Lung (tissue), 12 donors: ENCODE data around the gene RNGTT. TPM values are rescaled to one million over a fixed set of nuclear protein-coding genes. Genes with fewer than 3 reads are reported as not detected.

Experiments used
- ATAC-seq: fragments of 200-7000 bp; cut with Tn5 transposase; one replicate; pipeline ENCODE4 v1.9.1; 2020; ENCODE audit warnings: moderate number of reproducible peaks; ENCODE audit not compliant: insufficient read depth, low FRiP score
- DNase-seq, 3 donors: peaks; one replicate each; pipeline ENCODE4 v3.0.0-alpha.2; 2013 to 2017
- H3K27ac ChIP-seq, 2 donors: one replicate each; pipeline ENCODE4 v1.5.1; 2013; ENCODE audit warnings: mild to moderate bottlenecking in 2 of 2, moderate library complexity in 2 of 2, control low read depth in 1 of 2, inconsistent platforms in 1 of 2, low read depth in 1 of 2, low read length in 1 of 2
- H3K27me3 ChIP-seq, 3 donors: one replicate each; pipeline ENCODE4 v1.5.1; 2013; ENCODE audit warnings: low read length in 2 of 3; ENCODE audit not compliant: control insufficient read depth in 3 of 3, insufficient read depth in 3 of 3
- H3K36me3 ChIP-seq, 4 donors: one replicate each; pipeline ENCODE4 v1.5.1; 2013; ENCODE audit warnings: low read length in 4 of 4, mild to moderate bottlenecking in 1 of 4, moderate library complexity in 1 of 4; ENCODE audit not compliant: control insufficient read depth in 4 of 4, insufficient read depth in 4 of 4
- H3K4me1 ChIP-seq, 5 donors: one replicate each; pipeline ENCODE4 v1.5.1; 2013; ENCODE audit warnings: low read length in 5 of 5, mild to moderate bottlenecking in 2 of 5, moderate library complexity in 1 of 5; ENCODE audit not compliant: control insufficient read depth in 5 of 5, insufficient read depth in 5 of 5
- H3K4me3 ChIP-seq: one replicate; pipeline ENCODE4 v1.5.1; 2013; ENCODE audit warnings: mild to moderate bottlenecking, control low read depth, moderate library complexity
- H3K9ac ChIP-seq, 2 donors: one replicate each; pipeline ENCODE4 v1.5.1; 2013; ENCODE audit warnings: low read length in 2 of 2, control low read depth in 1 of 2; ENCODE audit not compliant: insufficient read depth in 1 of 2
- H3K9me3 ChIP-seq, 4 donors: one replicate each; pipeline ENCODE4 v1.5.1; 2013; ENCODE audit warnings: low read length in 3 of 4, mild to moderate bottlenecking in 1 of 4, moderate library complexity in 1 of 4; ENCODE audit not compliant: control insufficient read depth in 4 of 4, insufficient read depth in 3 of 4
- WGBS, 2 donors: extraction: QIAGEN DNeasy Blood & Tissue Kit; methylation state at CpG; one replicate each; pipeline ENCODE4 v1.1.7; 2013; 5-methylcytosine and 5-hydroxymethylcytosine counted together
- polyA plus RNA-seq, 2 donors: library from polyadenylated mRNA; stranded (reverse); fragments of 200-250 nt; gene quantifications; one replicate each; pipeline ENCODE4 v1.2.1, GENCODE V29; 2013
- total RNA-seq, 2 donors: library from RNA; depleted of rRNA in 1 of 2; stranded (reverse); fragments of >200 nt in 1 of 2; gene quantifications; one replicate each; pipeline ENCODE4 v1.2.1, GENCODE V29; 2014 to 2021
- TF ChIP-seq, protein P1 (sequence below): IDR thresholded peaks from 2 replicates; pipeline ENCODE4 v1.5.1; 2012; ENCODE audit warnings: mild to moderate bottlenecking; ENCODE audit errors: control extremely low read depth, extremely low read depth
- donor health status: control.
- donor health status: control.
- donor health status: Bipolar disorder and iron deficiency.
- donor health status: healthy.
- donor health status: DM: yes; HTN: yes; CAD: no.

The RNGTT gene
- total and polyA plus RNA-seq, 4 donors = 3.0 to 25.0 (median 9.2) TPM

DNA sequence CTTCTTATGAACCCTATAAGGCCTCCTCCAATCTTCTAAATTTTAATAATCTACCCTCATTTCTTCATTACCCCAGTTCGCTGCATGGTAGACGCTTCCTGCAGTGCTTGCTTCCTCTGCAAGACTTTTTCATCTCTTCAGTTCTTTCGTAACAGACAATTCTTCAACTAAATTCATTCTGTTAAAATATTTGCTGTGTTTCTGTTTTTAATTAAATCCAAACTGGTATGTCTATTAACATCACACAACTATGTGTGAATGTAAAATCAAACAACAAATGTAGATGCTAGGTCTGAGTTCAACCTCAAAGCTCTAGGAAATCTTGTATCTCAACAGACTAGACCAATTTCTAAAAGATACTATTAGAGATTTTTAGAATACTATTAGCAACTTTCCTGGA is 199.3 kb downstream of the RNGTT start:
- TF ChIP-seq, protein P1, sequence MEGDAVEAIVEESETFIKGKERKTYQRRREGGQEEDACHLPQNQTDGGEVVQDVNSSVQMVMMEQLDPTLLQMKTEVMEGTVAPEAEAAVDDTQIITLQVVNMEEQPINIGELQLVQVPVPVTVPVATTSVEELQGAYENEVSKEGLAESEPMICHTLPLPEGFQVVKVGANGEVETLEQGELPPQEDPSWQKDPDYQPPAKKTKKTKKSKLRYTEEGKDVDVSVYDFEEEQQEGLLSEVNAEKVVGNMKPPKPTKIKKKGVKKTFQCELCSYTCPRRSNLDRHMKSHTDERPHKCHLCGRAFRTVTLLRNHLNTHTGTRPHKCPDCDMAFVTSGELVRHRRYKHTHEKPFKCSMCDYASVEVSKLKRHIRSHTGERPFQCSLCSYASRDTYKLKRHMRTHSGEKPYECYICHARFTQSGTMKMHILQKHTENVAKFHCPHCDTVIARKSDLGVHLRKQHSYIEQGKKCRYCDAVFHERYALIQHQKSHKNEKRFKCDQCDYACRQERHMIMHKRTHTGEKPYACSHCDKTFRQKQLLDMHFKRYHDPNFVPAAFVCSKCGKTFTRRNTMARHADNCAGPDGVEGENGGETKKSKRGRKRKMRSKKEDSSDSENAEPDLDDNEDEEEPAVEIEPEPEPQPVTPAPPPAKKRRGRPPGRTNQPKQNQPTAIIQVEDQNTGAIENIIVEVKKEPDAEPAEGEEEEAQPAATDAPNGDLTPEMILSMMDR = no peak
- WGBS, 2 donors = 96 to 98% methylated on average over 3 of the region's 3 CpGs
- H3K9me3 ChIP-seq = no peaks in the 10 kb centered on the region
- DNase-seq (no peak), ATAC-seq (no peak)
- no peaks in the 10 kb centered on the region for H3K4me1 ChIP-seq
- H3K4me3 ChIP-seq = no peak overlapping the region
- H3K9ac ChIP-seq = no peak overlapping the region
- H3K36me3 ChIP-seq = peaks cover 0 to 2% (median under 1%) of the 10 kb centered on the region in 4 donors
- H3K27ac ChIP-seq = no peak overlapping the region
- H3K27me3 ChIP-seq = no peaks in the 10 kb centered on the region

DNA sequence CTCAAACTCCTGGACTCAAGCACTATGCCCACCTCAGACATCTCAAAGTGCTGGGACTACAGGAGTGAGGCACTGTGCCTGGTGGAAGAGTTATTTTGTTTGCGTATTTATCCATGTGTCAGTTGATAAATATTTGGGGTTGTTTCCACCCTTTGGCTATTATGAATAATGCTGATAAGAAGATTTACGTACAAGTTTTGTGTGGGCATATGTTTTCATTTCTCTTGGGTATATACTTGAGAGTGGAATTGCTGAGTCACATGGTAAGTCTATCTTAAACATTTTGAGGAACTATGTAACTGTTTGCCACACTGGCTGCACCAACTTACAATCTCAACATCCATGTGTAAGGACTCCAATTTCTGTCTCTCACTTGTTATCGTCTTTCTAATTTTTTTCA is 200.3 kb downstream of the RNGTT start:
- ATAC-seq (no peak), DNase-seq (no peak)

DNA sequence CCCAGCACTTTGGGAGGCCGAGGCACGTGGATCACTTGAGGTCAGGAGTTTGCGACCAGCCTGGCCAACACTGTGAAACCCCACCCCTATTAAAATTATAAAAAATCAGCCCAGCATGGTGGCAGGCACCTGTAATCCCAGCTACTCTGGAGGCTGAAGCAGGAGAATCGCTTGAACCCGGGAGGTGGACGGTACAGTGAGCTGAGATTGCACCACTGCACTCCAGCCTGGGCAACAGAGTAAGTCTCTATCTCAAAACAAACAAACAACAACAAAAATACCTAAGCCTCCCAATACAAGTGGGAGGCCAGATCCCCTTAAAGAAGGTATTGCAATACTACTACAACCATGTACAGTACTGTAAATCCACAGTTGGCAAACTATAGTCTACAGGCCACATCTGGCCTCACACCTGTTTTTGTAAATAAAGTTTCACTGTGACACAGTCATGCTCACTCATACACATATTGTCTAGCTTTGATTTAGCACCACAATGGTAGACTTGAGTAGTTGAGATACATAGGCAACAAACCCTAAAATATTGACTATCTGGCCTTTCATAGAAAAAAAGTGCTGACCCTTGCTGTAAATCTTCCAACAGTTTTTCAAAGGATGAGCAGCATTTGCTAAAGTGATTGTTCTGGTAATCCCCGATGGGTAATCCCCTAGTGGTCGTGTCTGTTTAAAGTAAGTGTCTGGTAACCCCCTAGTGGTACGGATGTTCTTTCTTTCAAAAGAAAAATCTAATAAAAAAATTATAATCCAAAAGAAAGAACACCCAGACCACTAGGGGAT is 202.0 kb downstream of the RNGTT start:
- Histone ChIP-seq H3K4me3 (no peak overlapping the region), H3K4me1 (no peaks in the 10 kb centered on the region), H3K9ac (no peak overlapping the region), H3K36me3 (peaks cover 0 to 2% (median under 1%) of the 10 kb centered on the region in 4 donors), H3K9me3 (no peaks in the 10 kb centered on the region), H3K27ac (no peak overlapping the region), H3K27me3 (no peaks in the 10 kb centered on the region)
- DNase-seq (no peak), ATAC-seq (no peak)
- TF ChIP-seq, protein P1 = no peak
- whole genome bisulfite sequencing, 2 donors = 95 to 96% methylated on average over 9 of the region's 9 CpGs

More for the DNA sequence above, 200.3 kb downstream of the RNGTT start:
- peaks cover 0 to 2% (median under 1%) of the 10 kb centered on the region in 4 donors for H3K36me3 ChIP-seq
- H3K4me1 ChIP-seq = no peaks in the 10 kb centered on the region
- no peak overlapping the region for H3K27ac ChIP-seq
- H3K9me3 ChIP-seq = no peaks in the 10 kb centered on the region
- no peak overlapping the region for H3K9ac ChIP-seq
- H3K27me3 ChIP-seq = no peaks in the 10 kb centered on the region
- WGBS, 2 donors = 95 to 96% methylated on average over 3 of the region's 3 CpGs
- TF ChIP-seq, protein P1 = no peak
- no peak overlapping the region for H3K4me3 ChIP-seq
